Kidney epithelial cell (primary cell): Measurements from ENCODE around the gene SLC43A3. TPM values are rescaled to one million over a fixed set of nuclear protein-coding genes. Genes with fewer than 3 reads are reported as not detected.
"Not testable (repeated sequence)": the region's sequence is repeated elsewhere in the genome, so short reads cannot be mapped to it uniquely, and the experiment has no call there.

Source experiments
- DNase-seq: peaks from one replicate; pipeline ENCODE4 v3.0.0-alpha.2; 2010; ENCODE audit warnings: low read depth
- H3K27me3 ChIP-seq: 2 replicates; pipeline ENCODE4 v1.6.0; 2011; ENCODE audit warnings: low read length; ENCODE audit not compliant: control insufficient read depth, insufficient read depth
- H3K36me3 ChIP-seq: 2 replicates; pipeline ENCODE4 v1.5.1; 2011; ENCODE audit warnings: low read length; ENCODE audit not compliant: control insufficient read depth, insufficient read depth
- H3K4me3 ChIP-seq: 2 replicates; pipeline ENCODE4 v1.5.1; 2011; ENCODE audit warnings: low read depth, mild to moderate bottlenecking, control low read depth, low read length
- CTCF ChIP-seq: IDR thresholded peaks from 2 replicates; pipeline ENCODE4 v1.5.1; 2011; ENCODE audit warnings: mild to moderate bottlenecking, moderate library complexity, low read length, control low read depth, inconsistent platforms; ENCODE audit not compliant: insufficient read depth, poor library complexity, severe bottlenecking
- total RNA-seq: library from RNA; depleted of rRNA; stranded (reverse); fragments of >200 nt; gene quantifications from 2 replicates; pipeline ENCODE4 v1.2.3, GENCODE V29; 2015

Gene SLC43A3
- total RNA-seq, 1 donor from 2014 or later: 108 TPM

DNA sequence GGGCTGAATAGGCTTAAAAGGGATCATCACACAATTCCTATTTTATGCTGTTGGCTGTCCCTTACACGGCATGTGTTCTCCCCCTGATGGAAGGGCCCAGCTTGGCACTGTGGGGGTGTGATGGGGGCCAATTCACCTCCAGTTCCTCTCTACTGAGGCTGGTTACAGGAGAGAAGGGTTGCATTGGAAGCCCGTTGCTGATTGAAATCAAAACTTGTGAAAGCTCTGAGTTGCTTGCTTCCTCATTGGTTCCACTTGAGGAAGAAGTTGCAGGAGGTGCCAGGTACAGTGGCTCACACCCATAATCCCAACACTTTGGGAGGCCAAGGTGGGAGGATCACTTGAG is 23.1 kb downstream of the SLC43A3 start:
- Histone ChIP-seq H3K27me3 (no peaks in the 10 kb centered on the region), H3K36me3 (peaks cover 2% of the 10 kb centered on the region), H3K4me3 (no peak overlapping the region)
- no peak for DNase-seq
- TF ChIP-seq CTCF: no peak

DNA sequence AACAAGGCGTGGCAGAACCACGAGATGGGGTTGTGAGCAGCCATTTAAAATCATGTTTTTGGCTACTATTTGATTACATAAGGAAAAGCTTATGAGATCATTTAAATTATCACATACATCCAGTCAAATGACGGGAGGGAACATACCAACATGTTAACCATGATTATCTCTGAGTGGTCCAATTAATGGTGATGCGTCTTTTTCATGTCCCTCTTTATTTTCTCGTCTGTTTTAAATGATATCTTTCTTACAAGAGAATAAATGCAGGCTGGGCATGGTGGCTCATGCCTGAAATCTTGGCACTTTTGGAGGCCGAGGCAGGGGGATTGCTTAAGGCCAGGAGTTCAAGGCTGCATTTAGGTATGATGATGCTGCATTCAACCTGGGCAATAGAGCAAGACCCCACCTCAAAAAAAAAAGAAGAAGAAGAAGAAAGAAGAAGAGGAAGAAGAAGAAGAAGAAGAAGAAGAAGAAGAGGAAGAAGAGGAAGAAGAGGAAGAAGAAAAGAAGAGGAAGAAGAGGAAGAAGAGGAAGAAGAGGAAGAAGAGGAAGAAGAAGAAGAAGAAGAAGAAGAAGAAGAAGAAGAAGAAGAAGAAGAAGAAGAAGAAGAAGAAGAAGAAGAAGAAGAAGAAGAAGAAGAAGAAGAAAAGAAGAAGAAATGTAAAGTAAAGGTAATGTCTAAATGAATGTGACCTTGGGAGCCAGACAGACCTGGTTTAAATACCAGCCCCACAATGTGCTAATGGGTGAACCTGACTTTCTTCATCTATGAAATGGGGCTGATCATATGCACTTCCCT is 23.7 kb downstream of the SLC43A3 start:
- DNase-seq, H3K36me3 ChIP-seq, H3K27me3 ChIP-seq, H3K4me3 ChIP-seq: not testable (repeated sequence)

GRCh38 chr11:57402188-57403002 is 24.5 kb downstream of the SLC43A3 start:
- H3K36me3 ChIP-seq: no peaks in the 10 kb centered on the region
- no peak for TF ChIP-seq CTCF
- no peak for DNase-seq
- H3K27me3 ChIP-seq: no peaks in the 10 kb centered on the region
- no peak overlapping the region for H3K4me3 ChIP-seq

DNA sequence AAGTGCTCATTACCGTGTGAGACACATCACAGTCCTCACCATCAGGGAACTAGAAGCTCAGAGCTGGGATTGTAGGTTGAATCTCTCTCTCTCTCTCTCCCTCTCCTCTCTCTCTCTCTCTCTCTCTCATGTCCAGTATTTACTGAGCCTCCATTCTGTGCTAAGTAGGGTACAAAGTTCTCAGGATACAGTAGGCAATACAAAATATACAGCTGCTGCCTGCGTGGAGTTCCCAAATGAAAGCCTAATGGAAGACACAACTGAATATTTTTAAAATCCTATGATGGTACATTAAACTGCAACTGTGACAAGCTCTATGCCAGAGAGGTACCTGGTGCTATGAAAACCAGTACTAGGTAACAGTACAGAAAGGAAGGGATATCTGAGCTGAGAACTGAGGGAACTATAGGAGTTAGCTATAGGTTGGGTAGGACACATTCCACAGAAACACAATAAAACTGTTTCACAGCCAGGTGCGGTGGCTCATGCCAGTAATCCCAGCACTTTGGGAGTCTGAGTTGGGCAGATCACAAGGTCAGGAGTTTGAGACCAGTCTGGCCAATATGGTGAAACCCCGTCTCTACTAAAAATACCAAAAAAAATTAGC is 26.8 kb downstream of the SLC43A3 start:
- no peak overlapping the region for H3K4me3 ChIP-seq
- TF ChIP-seq CTCF: no peak
- H3K27me3 ChIP-seq: peaks cover 2% of the 10 kb centered on the region
- H3K36me3 ChIP-seq: no peaks in the 10 kb centered on the region
- no peak for DNase-seq

- no peak overlapping the region for H3K4me3 ChIP-seq
- H3K27me3 ChIP-seq: peaks cover 2% of the 10 kb centered on the region
- H3K36me3 ChIP-seq: no peaks in the 10 kb centered on the region
- no peak for DNase-seq
- no peak for TF ChIP-seq CTCF
These were observed 27.7 kb downstream of the SLC43A3 start for GRCh38 chr11:57399221-57399620.

DNA sequence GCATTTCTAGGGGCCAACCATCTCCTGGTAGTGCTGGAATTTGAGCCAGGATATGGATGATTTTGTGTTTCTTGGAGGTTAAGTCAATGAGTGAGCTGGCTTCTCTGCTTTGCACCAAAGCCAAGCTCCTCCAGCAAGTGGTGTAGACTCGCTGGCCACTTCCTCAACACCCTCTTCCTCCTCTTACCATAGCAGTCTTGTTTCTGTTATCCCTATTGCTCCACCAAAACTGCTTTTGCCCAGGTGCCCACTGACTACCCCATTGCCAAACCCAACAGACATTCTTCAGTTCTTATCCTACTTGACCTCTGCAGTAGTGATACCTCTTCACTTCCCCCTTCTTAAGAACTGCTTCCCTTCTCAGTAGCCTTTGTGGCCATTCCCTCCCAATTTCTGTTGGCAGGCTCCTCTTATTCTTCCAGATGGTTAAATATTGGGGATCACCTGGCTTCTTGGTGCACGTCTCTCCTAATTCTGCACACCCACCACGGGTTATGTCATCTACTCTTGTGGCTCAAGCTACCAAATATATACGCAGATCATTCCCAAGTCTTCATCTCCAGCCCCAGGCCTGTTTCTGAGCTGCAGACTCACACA is 29.4 kb downstream of the SLC43A3 start:
- Histone ChIP-seq H3K4me3 (no peak overlapping the region), H3K27me3 (peaks cover 4% of the 10 kb centered on the region), H3K36me3 (no peaks in the 10 kb centered on the region)
- no peak for TF ChIP-seq CTCF
- DNase-seq: no peak
